NOMO-1 treated with DMSO at 0.1 percent for 48 hours (cell line): ENCODE measurements around the gene SLC27A3.

Source experiments
- DNase-seq: peaks from one replicate; lab custom pipeline; 2025; ENCODE audit not compliant: unreplicated experiment; lab: John Stamatoyannopoulos, UW

Gene SLC27A3, protein sequence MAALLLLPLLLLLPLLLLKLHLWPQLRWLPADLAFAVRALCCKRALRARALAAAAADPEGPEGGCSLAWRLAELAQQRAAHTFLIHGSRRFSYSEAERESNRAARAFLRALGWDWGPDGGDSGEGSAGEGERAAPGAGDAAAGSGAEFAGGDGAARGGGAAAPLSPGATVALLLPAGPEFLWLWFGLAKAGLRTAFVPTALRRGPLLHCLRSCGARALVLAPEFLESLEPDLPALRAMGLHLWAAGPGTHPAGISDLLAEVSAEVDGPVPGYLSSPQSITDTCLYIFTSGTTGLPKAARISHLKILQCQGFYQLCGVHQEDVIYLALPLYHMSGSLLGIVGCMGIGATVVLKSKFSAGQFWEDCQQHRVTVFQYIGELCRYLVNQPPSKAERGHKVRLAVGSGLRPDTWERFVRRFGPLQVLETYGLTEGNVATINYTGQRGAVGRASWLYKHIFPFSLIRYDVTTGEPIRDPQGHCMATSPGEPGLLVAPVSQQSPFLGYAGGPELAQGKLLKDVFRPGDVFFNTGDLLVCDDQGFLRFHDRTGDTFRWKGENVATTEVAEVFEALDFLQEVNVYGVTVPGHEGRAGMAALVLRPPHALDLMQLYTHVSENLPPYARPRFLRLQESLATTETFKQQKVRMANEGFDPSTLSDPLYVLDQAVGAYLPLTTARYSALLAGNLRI

DNA sequence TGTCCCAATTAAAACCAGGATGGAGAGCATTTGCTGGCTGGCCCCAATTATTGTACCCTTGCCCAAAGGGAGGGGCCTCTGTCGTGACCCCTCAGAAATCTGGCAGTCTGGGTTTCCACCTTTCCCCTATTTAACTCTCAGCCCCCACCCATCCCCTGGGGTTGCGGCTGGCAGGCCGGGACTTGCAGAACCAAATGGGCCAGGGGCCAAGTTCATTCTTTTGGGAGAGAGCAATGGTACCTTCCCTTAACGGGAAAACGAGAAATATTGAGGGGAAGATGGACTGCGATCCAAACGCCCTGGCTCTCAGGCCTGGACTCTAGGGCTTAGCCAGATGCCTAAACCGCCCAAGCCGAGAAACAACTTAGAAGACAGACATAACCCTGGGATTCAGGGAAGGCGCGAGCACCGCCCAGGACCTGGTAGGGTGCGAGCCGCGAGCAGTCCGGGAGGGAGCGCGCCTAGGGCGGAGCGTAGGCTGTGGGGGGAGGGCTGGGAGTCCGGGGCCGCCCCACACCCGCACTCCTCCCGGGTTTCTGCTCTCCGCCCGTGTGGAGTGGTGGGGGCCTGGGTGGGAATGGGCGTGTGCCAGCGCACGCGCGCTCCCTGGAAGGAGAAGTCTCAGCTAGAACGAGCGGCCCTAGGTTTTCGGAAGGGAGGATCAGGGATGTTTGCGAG lies at the start of gene SLC27A3:
TSS of gene SLC27A3 (plus strand) at position 628 of the 678 bp plus-strand sequence. CDS start 91 bp downstream, outside the sequence.
- no peak for DNase-seq

DNA sequence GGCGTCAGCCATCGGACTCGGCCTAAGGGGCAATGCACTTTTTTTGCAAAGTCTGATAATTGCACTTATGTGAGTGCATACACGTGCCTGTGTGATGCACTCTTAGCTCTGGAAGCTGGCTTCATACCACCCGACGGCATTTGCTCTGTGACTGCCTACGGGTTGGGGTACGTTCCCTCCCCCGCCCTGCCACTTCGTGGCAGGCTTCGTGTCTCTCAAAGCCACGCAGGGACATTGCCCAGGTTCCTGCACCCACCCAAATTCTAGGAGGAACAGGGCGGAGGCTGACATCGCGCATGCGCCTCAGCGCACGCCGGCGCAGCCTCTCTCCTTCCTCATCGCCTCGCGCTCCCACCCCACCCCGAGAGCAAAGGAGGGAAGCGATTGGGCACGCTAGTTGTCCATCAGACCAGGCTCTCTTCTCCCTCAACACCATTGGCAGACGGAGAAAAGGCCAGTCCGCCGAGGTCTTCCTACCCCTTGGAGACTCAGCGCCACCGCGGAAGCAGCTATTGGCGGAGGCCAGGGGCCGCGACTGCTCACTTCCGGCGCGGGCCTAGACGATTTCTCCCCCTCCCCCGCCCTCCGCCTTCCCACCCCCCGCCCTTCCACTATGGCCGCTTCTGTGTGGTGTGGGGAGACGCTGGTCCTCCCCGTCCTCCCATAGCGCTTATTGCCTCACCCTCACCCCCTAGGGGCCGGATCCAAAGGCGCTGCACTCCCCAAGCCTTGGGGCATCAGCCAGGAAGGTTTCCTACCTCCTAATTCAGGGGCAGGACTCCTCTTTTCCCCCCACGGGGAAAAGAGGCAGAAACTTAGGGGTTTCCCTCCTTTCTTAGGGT lies 47.5 kb upstream of the SLC27A3 start, which contains the start of gene INTS3:
TSS of gene INTS3 (plus strand) at position 588 of the 842 bp plus-strand sequence. CDS start 585 bp downstream, outside the sequence.
- peak; percentile 99 for DNase-seq

DNA sequence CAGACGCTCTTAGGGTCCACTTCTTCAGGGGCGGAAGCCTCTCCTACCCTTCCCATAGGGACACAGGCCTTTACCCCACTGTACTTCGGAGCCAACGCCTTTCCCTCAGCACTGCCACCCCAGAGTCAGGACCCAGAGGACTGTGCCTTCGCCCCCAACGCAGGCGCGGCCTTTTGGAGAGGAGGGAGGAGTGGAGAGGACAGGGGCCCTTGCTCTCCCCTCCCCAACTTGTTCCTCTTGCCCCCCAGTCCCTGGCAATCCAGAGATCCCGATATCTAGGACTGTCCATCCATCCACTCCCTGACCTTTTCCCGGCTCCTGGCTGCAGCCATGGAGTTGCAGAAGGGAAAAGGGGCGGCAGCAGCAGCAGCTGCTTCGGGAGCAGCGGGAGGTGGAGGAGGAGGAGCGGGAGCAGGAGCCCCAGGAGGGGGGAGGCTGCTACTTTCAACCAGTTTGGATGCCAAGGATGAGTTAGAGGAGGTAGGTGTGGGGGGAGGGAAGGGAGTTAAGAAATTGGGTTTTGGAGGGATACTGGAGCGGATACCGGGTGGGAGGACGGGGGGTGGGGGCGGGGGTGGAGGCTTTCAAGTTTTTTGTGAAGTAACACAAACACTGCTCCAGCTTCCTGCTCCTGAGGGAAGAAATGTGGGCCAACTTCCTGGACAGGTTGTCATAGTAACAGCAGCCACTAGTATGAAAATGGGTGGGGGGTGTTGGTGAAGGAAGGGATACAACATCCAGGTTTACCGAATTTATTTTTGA lies 46.7 kb upstream of the SLC27A3 start:
- DNase-seq: no peak

DNA sequence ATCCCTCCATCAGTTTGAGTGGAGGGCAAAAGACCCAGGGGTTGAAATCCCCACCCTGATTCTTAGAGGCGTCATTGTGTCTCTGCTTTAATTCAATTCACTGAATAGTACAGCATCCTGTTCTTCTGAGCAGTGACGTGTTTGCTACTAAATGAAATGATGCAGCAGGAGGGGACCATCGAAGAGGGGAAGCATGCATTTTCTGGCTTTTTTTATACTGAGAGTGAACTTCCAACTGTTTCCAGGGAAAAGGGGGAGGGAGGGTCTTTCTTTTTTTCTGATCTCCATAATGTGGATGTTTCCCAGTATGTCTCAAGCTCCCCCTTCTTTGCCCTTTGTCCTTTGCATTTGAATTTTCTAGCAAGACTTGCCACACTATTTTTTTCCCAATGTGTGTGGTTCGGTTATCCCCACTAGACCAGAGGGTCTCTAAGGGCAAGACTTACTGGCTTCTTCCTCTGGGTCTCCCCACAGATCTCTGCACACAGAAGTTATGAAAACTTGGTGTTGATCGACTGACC lies 44.7 kb upstream of the SLC27A3 start:
- no peak for DNase-seq

DNA sequence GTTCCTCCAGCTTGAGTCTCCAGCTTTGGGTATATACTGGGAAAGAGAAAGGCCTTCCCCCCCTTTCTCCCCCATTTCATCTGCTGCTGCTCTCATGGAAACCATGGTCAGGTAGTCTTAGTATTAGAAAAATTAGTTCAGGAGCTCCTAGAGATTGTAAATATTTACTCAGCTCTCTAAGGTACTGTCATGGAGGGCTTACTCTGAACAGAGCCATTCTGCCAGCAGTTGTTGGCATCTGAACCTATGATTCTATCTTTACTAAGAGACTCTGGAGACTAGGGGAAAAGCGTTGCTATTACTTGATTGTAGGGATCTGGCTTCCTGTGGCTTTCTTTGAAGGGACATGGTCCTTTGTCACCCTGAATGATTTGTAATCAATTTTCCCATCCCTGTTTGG lies 41.2 kb upstream of the SLC27A3 start:
- no peak for DNase-seq

DNA sequence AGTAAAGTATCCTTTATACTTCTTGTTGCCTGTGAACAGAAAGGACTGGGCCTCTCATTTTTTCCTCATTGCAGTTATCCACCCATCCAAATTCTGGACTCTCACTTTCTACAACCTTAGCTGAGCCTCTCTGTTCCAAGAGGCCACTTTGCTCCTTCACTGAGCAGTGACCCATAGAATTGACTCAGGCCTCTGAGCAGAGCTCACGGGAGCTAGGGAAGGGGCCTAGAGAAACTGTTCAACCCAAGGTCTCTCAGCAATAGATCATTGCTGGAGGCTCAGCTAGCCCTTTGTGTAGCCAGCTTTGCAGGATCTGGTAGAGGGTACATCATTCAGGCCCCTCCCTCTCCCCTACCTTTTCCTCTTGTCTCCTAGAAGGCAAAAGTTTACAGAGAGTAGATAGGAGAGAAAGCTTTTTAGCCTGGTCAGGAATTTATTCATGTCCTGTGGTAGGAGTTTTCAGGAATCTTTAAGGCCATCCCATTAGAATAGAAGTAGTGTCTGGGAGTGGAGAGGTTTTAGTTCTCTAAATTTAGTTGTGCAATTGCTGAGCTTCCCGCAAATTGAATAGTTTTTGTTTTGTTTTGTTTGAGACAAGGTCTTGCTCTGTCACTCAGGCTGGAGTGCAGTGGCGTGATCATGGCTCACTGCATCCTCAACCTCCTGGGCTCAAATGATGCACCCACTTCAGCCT lies 40.7 kb upstream of the SLC27A3 start:
- DNase-seq: peak; percentile 58

DNA sequence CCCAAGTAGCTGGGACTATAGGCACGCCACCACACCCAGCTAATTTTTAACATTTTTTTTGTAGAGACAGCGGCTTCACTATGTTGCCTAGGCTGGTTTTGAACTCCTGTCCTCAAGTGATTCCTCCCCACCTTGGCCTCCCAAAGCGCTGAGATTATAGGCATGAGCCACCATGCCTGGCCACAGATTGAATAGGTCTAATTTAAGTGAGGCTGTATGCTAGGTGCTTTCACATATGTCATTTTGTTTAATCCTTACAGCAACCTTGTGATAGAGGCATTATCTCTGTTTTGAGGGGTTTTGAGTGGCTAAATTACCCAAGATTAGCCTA lies 40.2 kb upstream of the SLC27A3 start:
- no peak for DNase-seq

DNA sequence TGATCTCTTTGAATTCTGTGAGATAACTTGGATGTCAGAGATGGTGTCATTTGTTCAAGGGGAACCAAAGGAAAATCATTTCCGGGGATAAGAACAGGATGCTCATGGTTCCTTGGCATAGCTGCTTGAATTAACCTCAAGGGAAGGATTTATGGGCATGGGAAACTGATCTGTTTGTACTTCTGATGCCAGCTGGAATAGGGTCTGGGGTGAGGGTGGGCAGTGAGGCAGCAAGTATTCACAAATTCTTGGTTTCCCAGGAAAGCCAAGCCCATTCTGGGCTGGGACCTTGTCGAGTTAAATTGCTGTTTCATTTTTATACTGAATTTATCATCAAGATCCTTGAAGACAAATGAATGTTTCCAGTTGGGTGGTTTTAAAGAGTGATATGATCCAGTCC lies 33.2 kb upstream of the SLC27A3 start:
- DNase-seq: no peak

DNA sequence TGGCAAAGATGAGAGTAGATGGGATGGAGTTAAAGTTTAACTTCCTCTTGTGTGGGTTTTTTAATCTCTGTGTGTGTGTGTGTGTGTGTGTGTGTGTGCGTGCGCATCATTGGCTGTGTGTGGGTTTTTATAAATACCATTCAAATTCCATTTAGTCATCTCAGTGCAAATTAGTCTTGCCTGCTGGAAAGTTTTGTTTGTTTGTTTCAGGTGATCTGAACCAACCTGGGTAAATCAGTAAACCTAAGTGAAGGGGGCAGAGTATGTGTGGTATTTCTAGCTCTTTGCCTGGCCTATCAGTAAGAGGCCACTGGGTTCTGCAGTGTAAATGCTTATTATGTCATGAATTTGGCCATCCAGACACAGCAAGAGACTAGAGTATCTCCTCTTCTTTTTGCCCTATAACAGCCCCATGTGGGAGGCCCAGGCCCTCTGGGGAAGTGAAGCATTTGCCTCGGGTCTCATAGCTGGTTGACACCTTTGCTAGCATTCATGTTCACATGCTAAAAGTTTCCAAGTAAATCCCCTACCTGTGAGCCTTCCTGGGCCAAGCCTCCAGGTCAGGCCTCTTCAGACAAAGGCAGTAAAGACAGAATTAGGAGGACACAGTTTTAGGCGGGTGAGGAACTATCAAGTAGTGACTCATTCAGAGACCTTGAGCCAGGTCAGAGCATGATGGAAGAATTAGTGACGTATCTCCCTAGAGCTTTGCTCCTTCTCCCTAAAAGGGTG lies 32.6 kb upstream of the SLC27A3 start:
- peak; percentile 42 for DNase-seq

DNA sequence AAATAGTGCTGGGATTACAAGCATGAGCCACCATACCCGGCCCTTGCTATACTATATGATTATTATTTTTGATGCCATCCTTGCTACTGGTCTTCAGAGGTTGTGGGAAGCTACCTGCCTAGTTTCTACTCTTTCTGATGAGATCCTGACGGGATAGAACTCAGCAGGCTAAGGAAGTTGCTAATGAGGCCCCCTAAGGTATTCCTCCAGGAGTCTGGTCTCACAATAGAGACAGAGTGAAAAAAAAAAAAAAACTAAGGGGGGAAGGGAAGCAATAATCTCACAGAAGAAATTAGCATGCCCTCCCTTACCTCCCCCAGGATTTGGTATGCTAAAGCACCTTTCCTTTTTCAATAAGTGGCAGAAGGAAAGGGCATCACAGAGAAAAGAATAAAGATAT lies 29.8 kb upstream of the SLC27A3 start:
- DNase-seq: no peak

DNA sequence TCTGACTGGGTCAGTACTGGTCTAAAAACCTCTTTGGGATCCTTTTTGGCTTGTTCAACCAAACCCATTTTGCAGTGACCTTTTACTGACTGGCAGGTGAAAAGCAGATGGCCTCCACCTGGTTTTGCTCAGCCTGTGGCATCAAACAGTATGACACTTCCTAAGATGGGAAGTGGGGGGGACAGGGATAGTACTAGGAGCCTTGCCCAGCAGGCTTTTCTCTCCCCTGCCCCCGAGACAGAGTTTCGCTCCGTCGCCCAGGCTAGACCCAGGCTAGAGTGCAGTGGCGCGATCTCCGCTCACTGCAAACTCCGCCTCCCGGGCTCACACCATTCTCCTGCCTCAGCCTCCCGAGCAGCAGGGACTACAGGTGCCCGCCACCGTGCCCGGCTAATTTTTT lies 29.0 kb upstream of the SLC27A3 start:
- no peak for DNase-seq

DNA sequence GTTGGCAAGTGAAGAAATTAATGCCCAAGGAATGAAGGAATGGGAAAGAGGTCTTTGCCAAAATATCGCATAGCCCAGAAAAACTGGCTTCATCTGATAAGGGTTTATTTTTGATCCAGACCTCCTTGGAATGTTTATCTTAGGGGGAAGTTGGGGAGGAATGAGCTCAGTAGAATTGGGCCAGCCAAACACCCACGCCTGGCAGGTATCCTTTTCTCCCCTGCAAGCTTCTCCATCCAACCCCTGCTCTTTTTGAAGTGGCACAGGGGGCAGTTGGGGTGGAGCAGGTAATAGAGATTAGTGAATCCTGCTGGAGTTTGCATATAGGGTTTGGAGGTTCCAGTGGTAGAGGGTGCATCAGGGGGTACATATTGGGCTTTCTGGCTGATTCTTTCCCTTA lies 26.3 kb upstream of the SLC27A3 start:
- DNase-seq: no peak

DNA sequence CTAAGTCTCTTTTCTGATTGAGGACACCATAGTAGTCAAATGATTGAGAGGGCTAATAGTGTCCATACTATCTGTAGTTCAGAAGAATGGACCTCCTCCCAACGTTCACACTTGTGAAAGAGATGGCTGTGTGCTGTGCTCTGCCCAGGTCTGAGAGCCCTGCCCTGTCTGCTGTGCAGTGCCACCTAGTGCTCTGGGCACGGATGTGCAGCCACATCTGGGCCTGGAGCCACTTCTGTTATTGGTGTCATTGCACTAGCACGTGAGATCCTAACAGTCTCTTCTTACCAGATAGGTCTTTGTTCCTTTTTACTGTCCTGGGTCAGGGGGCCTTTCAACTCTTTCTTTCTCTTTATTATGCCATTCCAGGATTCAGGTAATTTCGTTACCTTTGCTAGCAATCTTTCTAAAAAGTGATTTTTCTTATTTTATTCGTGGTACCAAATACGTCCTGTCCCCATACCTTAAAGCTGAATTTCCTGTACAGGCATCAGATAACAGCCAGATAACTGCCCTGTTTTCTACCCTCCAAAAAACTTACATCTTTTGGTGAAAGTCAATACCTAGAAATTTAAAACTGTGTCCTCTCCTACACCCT lies 25.7 kb upstream of the SLC27A3 start:
- peak; percentile 86 for DNase-seq

DNA sequence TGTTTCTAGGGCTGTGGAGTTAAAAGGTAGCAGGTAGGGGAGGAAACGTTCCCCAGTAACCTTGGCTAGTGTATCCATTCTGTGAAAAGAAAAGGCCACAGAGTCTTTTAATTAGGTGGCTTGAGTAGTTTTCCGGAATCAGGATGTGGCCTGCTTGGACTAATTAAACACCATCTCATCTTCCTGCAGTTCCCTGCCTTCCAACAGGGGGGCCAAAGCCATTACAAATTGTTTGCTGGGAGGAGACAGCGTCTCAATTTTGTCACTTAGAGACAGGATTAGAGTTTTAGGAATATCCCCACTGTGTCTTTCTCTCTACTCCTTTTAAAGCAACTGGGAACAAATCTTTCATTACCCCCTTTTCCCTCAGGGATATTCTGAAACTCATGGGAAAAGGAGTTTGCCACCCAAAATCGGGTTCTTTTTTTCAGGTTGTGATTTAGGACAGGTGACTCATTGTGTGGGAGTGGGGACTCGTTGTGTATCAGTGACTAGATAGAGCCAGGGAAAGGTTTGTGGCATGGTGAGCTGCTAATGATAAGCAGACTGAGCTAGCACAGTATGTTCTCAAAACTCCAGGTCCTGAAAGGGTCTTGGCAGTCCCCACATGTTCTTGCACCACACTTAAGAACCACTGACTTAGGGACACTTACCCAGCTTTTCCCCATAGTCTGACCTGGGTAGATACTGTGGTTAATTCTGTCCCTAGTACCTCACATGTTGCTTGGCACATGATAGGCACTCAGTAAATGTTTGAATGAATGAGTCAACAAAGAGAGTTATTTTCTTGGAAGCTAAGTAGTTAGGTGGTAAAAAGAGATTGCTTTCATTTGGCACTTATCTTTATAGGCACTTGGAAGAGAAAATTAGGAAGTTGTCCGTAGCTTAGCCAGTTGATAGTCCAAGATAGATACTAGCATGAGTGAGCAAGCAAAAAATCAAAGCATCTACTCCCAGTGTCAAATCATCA lies 24.9 kb upstream of the SLC27A3 start:
- no peak for DNase-seq

DNA sequence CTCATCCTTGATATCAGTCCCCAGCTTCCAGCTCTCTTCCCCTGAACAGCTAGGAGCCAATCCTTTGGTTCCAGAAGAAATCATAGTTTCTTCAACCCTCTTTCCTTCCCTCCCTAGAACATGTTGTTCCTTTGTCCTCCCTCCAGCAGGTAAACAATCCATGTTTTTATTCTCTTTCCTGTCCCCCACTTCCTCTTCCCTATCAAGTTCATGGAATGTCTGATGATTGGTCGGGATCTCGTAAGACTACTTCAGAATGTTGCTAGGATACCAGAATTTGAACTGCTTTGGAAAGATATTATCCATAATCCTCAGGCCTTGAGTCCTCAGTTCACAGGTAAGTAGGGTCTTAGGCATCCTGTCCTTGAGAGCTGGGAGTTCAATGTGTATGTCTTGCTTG lies 23.1 kb upstream of the SLC27A3 start:
- no peak for DNase-seq

DNA sequence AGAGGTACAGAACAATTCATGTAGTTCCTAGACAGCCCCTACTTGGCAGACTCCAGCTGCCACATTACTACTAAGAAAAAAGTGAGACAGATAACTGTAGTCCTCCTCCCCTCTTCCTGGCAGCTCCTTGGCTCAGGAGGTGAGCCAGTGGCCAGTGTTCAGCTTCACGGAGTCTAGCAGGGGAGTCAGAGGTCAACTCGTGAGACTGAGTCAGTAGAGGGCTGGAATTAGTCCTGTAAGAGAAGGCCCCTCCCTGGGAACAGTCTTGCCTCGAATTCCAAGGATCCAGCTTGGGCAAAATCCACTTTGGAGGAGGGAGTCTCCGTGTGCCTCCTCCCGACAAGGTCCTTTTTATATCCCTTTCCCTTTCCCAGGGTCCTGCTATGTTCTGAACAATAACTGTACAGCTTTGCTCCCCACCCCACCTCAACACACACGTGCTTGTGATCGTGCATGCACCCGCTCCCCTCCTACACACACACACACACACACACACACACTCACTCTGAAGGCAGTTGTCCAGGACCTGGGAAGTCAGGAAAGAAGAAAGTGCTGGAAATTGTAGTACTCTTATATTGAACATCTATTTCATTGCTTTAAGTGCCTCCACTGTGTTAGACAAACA lies 22.5 kb upstream of the SLC27A3 start:
- DNase-seq: no peak

DNA sequence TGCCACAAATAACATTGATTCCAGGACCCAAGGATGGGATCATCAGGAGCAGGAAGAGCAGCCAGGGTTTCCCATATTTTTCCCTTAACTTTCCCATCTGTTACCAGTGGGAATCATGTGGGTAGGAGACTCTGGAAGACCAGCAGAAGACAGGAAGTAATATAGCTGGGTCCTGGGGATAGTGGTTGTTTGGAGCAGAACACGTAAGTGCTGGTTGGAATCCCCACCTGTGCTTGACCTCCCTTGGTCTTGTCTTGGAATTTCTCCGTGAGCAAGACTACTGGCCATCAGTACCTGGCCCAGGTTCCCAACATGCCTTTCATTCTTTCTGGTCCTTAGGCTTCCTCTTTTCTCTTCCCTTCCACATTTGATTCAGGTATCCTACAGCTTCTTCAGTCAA lies 20.9 kb upstream of the SLC27A3 start:
- no peak for DNase-seq
